NCI-H2196 treated with DMSO at 0.1 percent for 48 hours (cell line): ENCODE results near the gene PPP1R9A.

Source experiments
- DNase-seq: peaks from one replicate; lab custom pipeline; 2025; ENCODE audit not compliant: unreplicated experiment; lab: John Stamatoyannopoulos, UW

The PPP1R9A gene

GRCh38 chr7:95309951-95310350, 402.6 kb downstream of the PPP1R9A start:
- no peak for DNase-seq

GRCh38 chr7:95311389-95311788, 404.0 kb downstream of the PPP1R9A start:
- DNase-seq = no peak

GRCh38 chr7:95312561-95312960, 405.2 kb downstream of the PPP1R9A start:
- DNase-seq = no peak

GRCh38 chr7:95316588-95316987, 409.2 kb downstream of the PPP1R9A start:
- DNase-seq = no peak

GRCh38 chr7:95317546-95317945, 410.2 kb downstream of the PPP1R9A start:
- no peak for DNase-seq

- no peak for DNase-seq
Measured at GRCh38 chr7:95317966-95318365, 410.6 kb downstream of the PPP1R9A start.

GRCh38 chr7:95318501-95319100, 411.2 kb downstream of the PPP1R9A start:
- no peak for DNase-seq

GRCh38 chr7:95319570-95319969, 412.2 kb downstream of the PPP1R9A start:
- no peak for DNase-seq

- DNase-seq = no peak
Measured at GRCh38 chr7:95320651-95321050, 413.3 kb downstream of the PPP1R9A start.

GRCh38 chr7:95321720-95322119, 414.3 kb downstream of the PPP1R9A start:
- DNase-seq = no peak

- DNase-seq = no peak
Measured at GRCh38 chr7:95322396-95322795, 415.0 kb downstream of the PPP1R9A start.

- DNase-seq = no peak
Measured at GRCh38 chr7:95322854-95323253, 415.5 kb downstream of the PPP1R9A start.

- DNase-seq = no peak
Measured at GRCh38 chr7:95323410-95324129, 416.2 kb downstream of the PPP1R9A start.

GRCh38 chr7:95324431-95324830, 417.0 kb downstream of the PPP1R9A start, which contains the start of gene PON1:
TSS of gene PON1 (minus strand) at chr7:95324532. CDS start at chr7:95324475, 57 bp downstream.
- DNase-seq = no peak

- no peak for DNase-seq
Measured at GRCh38 chr7:95327356-95327755, 420.0 kb downstream of the PPP1R9A start.

- DNase-seq = no peak
Measured at GRCh38 chr7:95330204-95330960, 423.0 kb downstream of the PPP1R9A start.

GRCh38 chr7:95330961-95331337, 423.6 kb downstream of the PPP1R9A start:
- no peak for DNase-seq

- no peak for DNase-seq
Measured at GRCh38 chr7:95334447-95334846, 427.1 kb downstream of the PPP1R9A start.

- DNase-seq = no peak
Measured at GRCh38 chr7:95335093-95335492, 427.7 kb downstream of the PPP1R9A start.

GRCh38 chr7:95338832-95339231, 431.4 kb downstream of the PPP1R9A start:
- DNase-seq = no peak

GRCh38 chr7:95340491-95340890, 433.1 kb downstream of the PPP1R9A start:
- no peak for DNase-seq

GRCh38 chr7:95342029-95342428, 434.6 kb downstream of the PPP1R9A start:
- DNase-seq = no peak
